ENCODE measurements around the gene IL1RL1.

Gene IL1RL1

DNA sequence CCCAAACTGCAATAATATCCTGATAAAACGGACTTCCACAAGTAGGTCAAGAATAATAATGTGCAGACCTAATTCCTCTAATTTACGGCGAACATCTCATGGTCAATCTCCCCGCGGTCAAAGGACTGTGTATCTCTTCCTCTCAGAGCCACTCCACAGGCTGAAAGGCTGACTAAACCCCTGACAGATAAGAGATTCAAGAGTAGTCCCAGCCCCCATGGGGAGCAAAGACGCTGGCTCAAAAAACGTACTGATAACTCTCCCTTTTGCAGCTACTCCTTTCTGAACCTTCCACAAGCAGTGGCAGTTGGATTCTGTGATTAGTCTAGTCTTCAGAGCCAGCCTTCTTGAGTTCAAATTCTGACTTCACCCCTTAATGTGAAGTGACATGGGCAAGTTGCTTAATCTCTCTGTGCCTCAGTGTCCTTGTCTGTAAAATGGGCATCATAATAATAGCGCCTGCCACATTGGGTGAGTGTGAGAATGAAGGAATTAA lies 24.6 kb downstream of the IL1RL1 start:
- FAIRE-seq = no peak
- DNase-seq (ENCODE audit: insufficient read length, low spot score) = no peak
- TF ChIP-seq, protein P1, sequence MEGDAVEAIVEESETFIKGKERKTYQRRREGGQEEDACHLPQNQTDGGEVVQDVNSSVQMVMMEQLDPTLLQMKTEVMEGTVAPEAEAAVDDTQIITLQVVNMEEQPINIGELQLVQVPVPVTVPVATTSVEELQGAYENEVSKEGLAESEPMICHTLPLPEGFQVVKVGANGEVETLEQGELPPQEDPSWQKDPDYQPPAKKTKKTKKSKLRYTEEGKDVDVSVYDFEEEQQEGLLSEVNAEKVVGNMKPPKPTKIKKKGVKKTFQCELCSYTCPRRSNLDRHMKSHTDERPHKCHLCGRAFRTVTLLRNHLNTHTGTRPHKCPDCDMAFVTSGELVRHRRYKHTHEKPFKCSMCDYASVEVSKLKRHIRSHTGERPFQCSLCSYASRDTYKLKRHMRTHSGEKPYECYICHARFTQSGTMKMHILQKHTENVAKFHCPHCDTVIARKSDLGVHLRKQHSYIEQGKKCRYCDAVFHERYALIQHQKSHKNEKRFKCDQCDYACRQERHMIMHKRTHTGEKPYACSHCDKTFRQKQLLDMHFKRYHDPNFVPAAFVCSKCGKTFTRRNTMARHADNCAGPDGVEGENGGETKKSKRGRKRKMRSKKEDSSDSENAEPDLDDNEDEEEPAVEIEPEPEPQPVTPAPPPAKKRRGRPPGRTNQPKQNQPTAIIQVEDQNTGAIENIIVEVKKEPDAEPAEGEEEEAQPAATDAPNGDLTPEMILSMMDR (IDR thresholded peaks at IDR 0.05; ENCODE audit: insufficient read depth, missing control alignments) = no peak

DNA sequence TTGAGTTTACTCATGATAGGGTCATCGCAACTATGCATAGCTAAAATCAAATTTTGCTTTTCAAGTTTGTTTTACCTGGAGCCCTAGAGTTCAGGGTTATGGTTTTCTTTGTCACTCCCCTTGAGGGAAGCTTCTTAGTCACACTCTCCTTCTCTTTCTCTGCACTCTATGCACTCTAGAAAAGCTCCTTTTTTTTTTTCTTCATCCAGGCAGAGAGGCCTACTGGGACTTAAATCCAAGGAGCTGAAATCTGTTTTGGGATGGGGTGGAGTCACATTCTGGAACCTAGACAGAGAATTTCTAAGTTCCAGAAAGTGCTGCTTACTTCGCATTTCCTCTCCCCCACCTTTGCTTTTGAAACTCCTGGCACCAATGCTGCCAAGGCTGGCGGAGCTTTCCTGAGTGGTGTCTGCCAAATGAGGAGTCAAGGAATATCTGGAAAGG lies 25.2 kb downstream of the IL1RL1 start:
- FAIRE-seq (no peak), DNase-seq (ENCODE audit: insufficient read length, low spot score) (no peak)
- TF ChIP-seq, protein P1 (IDR thresholded peaks at IDR 0.05; ENCODE audit: insufficient read depth, missing control alignments) = no peak

DNA sequence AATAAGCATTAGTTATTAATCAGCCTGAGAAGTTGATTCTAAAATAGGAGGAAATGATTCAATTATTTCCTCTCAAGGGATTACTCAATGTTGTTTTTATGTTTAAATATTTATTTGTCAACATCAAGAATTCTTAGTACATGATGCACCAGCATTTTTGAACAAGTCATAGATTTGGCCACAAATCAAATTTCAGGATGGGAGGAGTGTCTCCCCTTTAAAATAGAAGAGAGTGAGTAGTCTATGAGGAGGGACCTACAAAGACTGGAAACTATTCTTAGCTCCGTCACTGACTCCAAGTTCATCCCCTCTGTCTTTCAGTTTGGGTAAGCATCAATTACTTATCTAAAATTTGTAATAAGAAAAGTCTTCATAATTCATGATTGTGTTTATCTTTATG lies 25.6 kb downstream of the IL1RL1 start:
- DNase-seq (ENCODE audit: insufficient read length, low spot score) (no peak), FAIRE-seq (no peak)
- TF ChIP-seq, protein P1 (IDR thresholded peaks at IDR 0.05; ENCODE audit: insufficient read depth, missing control alignments) = no peak

DNA sequence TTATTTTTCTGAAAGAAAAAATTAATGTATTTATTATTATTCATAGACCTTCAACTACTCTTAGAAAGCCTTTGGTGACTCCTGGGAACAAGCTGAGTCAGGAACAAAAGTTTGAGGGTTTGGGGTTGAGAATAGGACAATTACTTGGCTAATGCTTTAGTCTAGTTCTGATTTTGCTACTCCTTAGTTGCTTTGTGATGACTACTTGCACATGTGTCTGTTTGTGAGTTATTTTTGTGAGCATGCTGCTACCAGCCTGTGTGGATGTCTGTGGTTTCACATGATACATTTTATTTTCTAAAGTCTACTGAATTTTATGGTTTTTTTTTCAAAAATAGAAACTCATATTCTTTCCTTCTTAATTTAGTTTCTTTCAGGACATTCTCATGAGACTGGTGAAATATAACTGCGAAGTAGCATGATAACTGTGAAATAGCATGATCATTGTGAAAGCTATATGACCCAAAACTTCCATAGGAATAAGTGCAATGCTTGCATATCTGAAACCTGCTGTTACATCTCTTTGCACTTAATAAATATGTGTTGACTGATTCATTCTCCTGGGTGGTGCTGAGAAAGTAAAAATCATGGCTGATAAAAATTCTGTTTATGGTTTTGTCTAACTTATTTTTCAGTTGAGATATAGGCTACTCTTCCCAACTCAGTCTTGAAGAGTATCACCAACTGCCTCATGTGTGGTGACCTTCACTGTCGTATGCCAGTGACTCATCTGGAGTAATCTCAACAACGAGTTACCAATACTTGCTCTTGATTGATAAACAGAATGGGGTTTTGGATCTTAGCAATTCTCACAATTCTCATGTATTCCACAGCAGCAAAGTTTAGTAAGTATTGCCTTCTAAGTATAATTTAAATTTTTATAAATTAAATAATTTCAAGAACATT lies 26.4 kb downstream of the IL1RL1 start:
- DNase-seq (ENCODE audit: insufficient read length, low spot score) (no peak), FAIRE-seq (no peak)
- TF ChIP-seq, protein P1 (IDR thresholded peaks at IDR 0.05; ENCODE audit: insufficient read depth, missing control alignments) = no peak

DNA sequence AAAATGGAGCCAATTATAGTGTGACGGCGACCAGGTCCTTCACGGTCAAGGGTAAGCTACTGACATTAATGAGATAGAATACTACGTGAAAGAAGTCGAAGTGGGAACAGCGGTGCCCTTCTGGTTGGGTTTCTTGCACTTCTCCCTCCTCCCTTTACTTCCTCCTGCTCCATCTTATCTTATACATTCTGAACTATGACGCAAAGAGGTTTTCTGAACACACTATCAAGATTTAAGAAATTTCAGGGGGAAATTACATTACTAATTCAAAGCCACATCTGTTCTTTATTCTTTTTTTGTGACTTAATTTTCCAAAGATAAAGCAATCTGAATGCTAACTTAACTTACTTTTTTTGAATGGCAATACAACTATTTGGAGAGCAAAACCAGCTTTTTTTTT lies 29.4 kb downstream of the IL1RL1 start:
- FAIRE-seq = no peak
- TF ChIP-seq, protein P1 (IDR thresholded peaks at IDR 0.05; ENCODE audit: insufficient read depth, missing control alignments) = no peak
- DNase-seq (ENCODE audit: insufficient read length, low spot score) = no peak

DNA sequence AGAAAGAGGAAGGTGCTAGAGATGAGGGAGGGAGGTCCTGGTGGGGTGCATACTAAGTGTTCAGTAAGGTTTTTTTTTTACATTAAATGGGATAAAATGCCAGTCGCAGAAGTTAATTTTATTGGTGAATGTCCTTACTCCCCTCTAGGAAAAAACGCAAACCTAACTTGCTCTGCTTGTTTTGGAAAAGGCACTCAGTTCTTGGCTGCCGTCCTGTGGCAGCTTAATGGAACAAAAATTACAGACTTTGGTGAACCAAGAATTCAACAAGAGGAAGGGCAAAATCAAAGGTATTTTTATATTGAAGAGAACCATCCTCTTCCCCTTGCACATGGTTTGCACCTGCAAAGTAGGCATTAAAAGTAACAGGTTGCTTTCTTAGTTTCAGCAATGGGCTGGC lies 31.5 kb downstream of the IL1RL1 start:
- no peak for FAIRE-seq
- TF ChIP-seq, protein P1 (IDR thresholded peaks at IDR 0.05; ENCODE audit: insufficient read depth, missing control alignments) = no peak
- no peak for DNase-seq (ENCODE audit: insufficient read length, low spot score)

DNA sequence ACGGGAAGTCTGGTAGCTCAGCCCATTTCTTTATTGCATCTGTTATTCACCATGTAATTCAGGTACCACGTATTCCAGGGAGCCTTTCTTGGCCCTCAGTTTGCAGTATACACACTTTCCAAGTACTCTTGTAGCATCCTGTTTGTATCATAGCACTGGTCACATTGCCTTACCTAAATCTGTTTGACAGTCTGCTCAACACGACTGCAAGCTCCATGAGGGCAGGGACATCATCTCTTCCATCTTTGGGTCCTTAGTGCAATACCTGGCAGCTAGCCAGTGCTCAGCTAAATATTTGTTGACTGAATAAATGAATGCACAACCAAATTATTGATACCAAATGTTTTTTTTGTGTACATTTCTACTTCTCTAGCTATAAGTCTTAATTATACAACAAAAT lies 33.0 kb downstream of the IL1RL1 start:
- TF ChIP-seq, protein P1 (IDR thresholded peaks at IDR 0.05; ENCODE audit: insufficient read depth, missing control alignments) = no peak
- no peak for DNase-seq (ENCODE audit: insufficient read length, low spot score)
- no peak for FAIRE-seq
